Ramos (cell line): ENCODE data around the gene PLXDC1.
"Not testable (repeated sequence)": the region's sequence is repeated elsewhere in the genome, so short reads cannot be mapped to it uniquely, and the experiment has no call there.

Experiments
- in situ Hi-C: fragments of 300-500 bp; cut with MboI; formaldehyde crosslinking; loops from one replicate; pipeline ENCODE4 v1.14.3; 2022; ENCODE audit warnings: low sequenced_read_pairs; ENCODE audit not compliant: unreplicated experiment

PLXDC1 gene

GRCh38 chr17:39138431-39139160 lies 12.8 kb downstream of the PLXDC1 start:
- in situ Hi-C loops, result no loop called here

DNA sequence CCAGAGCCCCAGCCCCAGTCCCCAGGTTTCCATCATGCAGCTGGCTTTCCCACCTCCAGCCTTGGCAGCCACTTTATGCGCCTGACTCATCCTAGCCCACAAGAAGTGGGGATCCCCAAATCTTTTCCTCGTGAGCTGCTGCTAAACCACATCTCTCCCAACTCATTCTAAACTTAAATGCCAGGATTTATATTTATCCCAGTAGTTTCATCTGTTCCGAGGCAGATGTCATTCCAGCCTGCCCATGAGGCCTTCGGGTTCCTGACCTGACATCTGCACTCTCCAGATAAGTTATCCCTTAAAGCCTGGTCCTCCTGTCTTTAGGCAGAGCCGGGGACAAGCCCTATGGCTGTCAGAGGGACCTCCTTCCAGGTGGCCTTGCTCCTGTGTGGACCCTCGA lies 16.6 kb downstream of the PLXDC1 start:
- in situ Hi-C loops, result no loop called here

DNA sequence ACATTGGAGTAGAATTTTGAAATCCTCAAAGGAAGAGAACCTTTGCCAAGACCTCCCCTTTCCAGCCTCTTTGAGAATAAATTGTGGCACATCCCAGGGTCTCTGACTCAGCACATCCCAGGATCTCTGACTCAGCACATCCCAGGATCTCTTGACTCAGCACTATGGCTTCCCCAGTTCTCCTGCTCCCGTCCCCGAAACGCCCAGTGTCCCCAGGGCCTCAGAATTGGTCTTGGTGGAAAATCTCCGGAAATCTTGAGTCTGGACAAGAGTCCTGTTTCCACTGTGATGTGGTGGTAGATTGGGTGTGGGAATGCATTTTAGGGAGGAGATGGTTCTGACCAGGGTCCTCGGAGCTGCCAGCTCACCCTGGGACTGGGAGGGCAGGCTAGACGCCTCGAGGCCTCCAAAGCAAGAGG lies 19.2 kb downstream of the PLXDC1 start:
- in situ Hi-C loops, result no loop called here

- in situ Hi-C loops, result no loop called here
Measured at GRCh38 chr17:39131616-39132015, 19.8 kb downstream of the PLXDC1 start.

DNA sequence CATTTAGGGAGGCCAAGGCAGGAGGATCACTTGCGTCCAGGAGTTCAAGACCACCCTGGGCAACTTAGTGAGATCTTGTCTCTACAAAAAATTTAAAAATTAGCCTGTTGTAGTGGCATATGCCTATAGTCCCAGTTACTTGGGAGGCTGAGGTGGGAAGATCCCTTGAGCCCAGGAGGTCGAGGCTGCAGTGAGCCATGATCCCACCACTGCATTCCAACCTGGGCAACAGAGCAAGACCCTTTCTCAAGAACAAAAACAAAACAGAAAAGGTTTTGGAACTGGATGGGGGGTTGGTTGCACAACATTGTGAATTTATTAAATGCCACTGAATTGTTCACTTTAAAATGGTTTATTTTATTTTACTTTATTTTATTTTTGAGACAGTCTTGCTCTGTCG lies 21.2 kb downstream of the PLXDC1 start:
- in situ Hi-C loops, result no loop called here

DNA sequence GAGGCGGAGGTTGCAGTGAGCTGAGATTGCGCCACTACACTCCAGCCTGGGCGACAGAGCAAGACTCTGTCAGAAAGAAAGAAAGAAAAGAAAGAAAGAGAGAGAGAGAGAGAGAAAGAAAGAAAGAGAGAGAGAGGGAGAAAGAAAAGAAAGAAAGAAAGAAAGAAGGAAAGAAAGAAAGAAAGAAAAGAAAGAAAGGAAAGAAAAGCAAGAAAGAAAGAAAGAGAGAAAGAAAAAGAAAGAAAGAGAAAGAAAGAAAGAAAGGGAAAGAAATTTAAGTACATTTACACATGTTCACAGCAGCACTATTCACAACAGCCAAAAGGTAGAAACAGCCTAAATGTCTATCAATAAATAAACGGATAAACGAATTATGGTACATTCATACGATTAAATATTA lies 21.9 kb downstream of the PLXDC1 start:
- in situ Hi-C loops, result not testable (repeated sequence)

DNA sequence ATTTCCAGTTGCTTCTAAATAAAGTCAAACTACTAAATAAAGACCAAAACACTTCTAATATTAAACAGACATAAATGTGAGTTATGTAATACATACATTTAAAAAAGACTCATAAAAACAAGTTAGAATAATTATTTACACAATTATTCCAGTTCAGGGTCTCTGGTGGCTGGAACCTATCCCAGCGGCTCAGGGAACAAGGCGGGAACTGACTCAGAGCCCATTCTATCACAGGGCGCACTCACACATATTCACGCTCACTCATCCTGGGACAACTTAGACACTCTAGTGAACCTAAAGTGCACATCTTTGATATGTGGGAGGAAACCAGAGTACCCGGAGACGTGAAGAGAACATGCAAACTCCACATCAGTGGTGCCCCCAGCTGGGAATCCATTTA lies 25.0 kb downstream of the PLXDC1 start:
- in situ Hi-C loops, result no loop called here

GRCh38 chr17:39125143-39125875 lies 26.1 kb downstream of the PLXDC1 start:
- in situ Hi-C loops, result no loop called here

DNA sequence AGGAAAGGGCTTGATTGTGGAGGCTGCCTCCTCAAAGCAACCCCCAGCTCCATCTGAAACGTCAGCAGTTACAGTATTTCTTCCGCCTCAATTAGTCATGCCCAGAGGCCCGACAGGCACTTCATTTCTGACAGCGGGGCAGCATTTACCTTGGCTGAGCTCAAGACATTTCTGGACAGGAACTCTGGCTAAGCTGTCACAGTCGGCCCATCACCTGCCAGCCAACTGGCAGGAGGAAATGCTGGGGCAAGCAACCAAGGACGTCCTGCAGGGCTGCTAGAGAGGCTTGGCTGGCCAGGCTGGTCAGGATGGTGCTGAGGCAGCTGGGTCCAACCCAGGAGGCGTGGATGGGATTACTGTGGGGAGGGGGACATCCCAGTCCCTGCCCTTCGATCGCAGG lies 27.8 kb downstream of the PLXDC1 start:
- in situ Hi-C loops, result no loop called here

DNA sequence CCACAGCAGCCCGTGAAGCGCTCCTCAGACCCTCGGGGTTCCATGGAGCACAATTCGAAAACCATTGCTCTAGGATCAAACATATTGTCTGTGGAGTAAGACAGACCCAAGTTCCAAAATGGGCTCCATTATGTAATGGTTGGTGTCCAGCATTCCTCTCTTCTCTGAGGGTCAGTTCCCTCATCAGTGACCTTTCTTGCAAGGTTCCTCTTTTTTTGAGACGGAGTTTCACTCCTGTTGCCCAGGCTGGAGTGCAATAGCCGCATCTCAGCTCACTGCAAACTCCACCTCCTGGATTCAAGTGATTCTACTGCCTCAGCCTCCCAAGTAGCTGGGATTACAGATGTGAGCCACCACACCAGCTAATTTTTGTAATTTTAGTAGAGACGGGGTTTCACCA lies 28.4 kb downstream of the PLXDC1 start:
- in situ Hi-C loops, result no loop called here

GRCh38 chr17:39121919-39122318 lies 29.5 kb downstream of the PLXDC1 start:
- in situ Hi-C loops, result not testable (repeated sequence)

DNA sequence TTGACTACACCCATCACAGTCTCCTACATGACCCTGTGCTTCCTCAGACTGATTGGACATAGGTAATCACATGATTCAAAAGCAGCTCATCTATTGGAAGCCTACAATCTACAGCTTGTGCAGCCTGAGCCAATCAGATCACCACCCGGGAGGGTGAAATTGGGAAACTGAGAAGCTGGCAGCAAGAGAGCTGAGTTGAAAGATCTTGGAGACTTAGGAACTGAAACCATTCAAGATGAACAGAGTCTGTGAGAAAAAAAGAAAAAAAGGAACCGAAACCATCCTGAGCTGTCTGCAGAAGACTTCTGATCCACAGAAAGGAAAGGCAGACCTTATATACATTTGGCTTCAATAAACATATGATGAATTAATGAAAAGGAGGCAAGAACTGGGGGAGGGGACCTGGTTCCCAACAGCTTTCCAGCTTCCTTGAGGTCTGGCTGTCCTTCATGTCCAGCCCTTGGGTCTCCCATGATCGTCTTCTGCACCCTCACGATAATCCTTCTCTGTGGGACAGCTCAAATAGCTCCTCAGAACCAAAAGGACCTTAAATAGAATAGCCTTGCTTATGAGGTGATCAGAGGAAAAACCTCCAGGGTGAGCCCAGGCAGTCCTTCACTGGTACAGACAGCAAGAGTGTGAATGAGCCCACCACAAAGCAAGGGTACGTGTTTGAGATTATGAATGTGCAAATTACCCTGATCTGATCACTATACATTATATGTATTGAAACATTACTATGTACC lies 32.6 kb downstream of the PLXDC1 start:
- in situ Hi-C loops, result no loop called here

- in situ Hi-C loops, result no loop called here
Measured at GRCh38 chr17:39116224-39116623, 35.2 kb downstream of the PLXDC1 start.

GRCh38 chr17:39115135-39115534 lies 36.3 kb downstream of the PLXDC1 start:
- in situ Hi-C loops, result no loop called here

- in situ Hi-C loops, result no loop called here
Measured at GRCh38 chr17:39114723-39115122, 36.7 kb downstream of the PLXDC1 start.

GRCh38 chr17:39113871-39114270 lies 37.6 kb downstream of the PLXDC1 start:
- in situ Hi-C loops, result no loop called here

DNA sequence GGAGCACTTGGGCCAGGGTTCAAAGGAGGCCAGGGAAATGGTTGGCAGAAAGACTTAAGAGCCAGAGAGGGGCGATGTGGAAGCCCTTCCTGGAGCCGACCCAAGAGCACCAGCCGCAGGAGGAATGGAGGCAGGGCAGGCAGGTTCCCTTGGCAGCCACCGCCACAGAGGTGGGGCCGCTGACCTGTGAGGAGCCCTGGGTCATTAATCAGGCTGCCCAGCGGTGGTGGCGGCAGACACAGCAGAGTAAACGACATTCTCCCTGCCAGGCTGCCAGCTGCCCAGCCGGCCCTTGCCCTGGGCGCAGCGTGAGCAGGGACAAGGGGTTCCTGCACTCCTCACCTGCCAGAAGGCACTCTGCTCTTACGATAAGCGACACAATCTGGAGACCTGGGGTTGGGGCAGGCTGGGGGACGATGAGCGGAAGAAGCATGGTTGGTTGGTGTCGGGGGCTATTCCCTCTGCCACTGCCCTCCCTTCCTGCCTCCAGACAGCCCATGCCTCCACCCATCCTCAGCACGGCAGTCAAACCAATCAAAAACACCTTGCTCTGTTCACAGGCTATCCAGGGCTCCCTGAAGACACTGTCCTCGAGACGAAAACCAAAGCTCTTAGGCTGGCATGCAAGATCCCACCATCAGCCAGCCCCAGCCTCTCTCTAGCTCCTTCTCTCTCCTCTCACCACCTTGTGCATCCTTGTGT lies 40.9 kb downstream of the PLXDC1 start:
- in situ Hi-C loops, result no loop called here

DNA sequence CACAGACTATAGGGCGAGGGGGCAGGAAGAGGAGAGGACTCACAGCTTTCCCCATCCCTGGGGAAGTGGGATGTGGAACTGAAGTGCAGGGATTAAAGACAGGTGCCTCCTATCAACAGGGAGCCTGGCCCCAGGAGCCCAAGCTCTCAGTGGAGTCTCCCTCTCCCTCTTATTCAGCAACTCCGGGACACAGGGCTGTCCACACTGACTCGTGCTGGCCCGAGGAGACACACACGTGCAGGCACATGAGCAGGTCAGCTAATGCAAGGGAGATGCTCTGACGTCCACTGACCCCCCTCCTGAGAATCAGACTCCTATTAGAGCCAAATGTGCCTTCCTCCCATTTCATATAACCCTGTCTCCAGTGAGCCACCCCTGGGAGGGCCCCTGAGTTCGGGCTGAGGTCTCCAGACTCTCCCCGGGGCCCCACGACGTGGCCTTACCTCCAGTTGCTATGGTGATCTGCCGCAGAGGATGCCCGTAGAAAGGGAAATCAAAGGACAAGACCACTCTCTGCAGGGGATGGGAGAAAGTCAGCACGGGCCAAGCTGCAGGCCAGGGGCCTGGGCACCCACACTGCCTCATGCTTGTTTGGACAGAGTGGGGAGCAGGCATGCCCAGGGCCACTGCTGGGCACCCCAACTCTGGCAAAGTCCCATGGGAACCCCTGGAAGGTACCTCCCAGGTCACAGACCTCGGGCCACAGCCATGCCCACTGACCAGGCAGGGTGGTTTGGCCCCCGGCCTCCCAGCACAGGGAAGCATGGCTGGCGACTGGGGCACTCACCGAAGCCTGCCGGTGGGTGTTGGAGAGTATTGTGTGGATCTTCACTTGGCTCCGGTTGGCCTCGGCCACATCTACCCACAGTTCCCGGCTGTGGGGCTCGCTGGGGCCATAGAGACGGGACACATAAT lies 42.7 kb downstream of the PLXDC1 start:
- in situ Hi-C loops, result no loop called here

DNA sequence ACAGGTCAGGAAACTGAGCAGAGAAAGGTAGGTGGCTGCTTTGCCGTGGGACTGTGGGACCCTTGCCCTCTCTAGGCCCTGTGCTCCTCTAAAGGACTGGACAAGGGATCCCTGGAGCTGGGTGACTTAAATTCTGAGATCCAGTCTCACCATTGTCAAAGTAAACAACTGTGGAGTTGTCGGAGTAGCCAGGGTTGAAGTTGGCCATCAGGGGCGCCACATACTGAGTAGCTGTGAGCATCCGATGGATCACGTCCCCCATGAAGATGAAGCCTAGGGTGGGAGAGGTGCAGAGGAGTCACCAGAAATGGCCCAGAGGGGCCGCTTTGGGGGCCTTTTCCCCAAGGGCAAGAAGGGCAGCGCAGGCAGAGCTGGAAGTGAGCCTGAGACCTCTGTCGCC lies 43.5 kb downstream of the PLXDC1 start:
- in situ Hi-C loops, result no loop called here

- in situ Hi-C loops, result no loop called here
Measured at GRCh38 chr17:39107155-39107554, 44.3 kb downstream of the PLXDC1 start.
